Fibroblast of gingiva (primary cell): Measurements from ENCODE around the gene ATP5ME.
A peak's percentile ranks its signal among the peaks of the same experiment; 100 is the strongest.
"Not testable (repeated sequence)": the region's sequence is repeated elsewhere in the genome, so short reads cannot be mapped to it uniquely, and the experiment has no call there.

Source experiments
- DNase-seq: peaks from one replicate; pipeline ENCODE4 v3.0.0-alpha.2; 2011; ENCODE audit warnings: low read depth

Gene ATP5ME

GRCh38 chr4:683247-683897 is 9.3 kb upstream of the ATP5ME start:
- no peak for DNase-seq

- no peak for DNase-seq
Measured at GRCh38 chr4:682490-683172, 8.6 kb upstream of the ATP5ME start.

GRCh38 chr4:681736-682451 is 7.8 kb upstream of the ATP5ME start:
- no peak for DNase-seq

- no peak for DNase-seq
Measured at GRCh38 chr4:680928-681645, 7.0 kb upstream of the ATP5ME start.

- DNase-seq, result no peak
Measured at GRCh38 chr4:680551-680927, 6.5 kb upstream of the ATP5ME start.

GRCh38 chr4:680091-680490 is 6.0 kb upstream of the ATP5ME start:
- DNase-seq, result no peak

GRCh38 chr4:679629-680028 is 5.6 kb upstream of the ATP5ME start:
- no peak for DNase-seq

- no peak for DNase-seq
Measured at GRCh38 chr4:679104-679481, 5.0 kb upstream of the ATP5ME start.

- no peak for DNase-seq
Measured at GRCh38 chr4:678331-679103, 4.4 kb upstream of the ATP5ME start.

- DNase-seq, result no peak
Measured at GRCh38 chr4:677431-678293, 3.6 kb upstream of the ATP5ME start.

- no peak for DNase-seq
Measured at GRCh38 chr4:676871-677235, 2.8 kb upstream of the ATP5ME start.

GRCh38 chr4:675980-676870 is 2.1 kb upstream of the ATP5ME start:
- no peak for DNase-seq

- no peak for DNase-seq
Measured at GRCh38 chr4:675036-675882, 1.2 kb upstream of the ATP5ME start.

GRCh38 chr4:673349-674091 is 556 bp downstream of the ATP5ME start:
- peak; percentile 26 for DNase-seq

- no peak for DNase-seq
Measured at GRCh38 chr4:671769-672168, 2.3 kb downstream of the ATP5ME start.

GRCh38 chr4:669806-670559 is 4.1 kb downstream of the ATP5ME start:
- DNase-seq, result not testable (repeated sequence)

- not testable (repeated sequence) for DNase-seq
Measured at GRCh38 chr4:668219-668618, 5.9 kb downstream of the ATP5ME start.

GRCh38 chr4:667545-667925 is 6.5 kb downstream of the ATP5ME start:
- no peak for DNase-seq
